ENCODE results near the gene ZP3.
"Not testable (repeated sequence)": the region's sequence is repeated elsewhere in the genome, so short reads cannot be mapped to it uniquely, and the experiment has no call there.

Gene ZP3

GRCh38 chr7:76392531-76393115, 32.1 kb upstream of the ZP3 start:
- TF ChIP-seq CTCF (conservative IDR thresholded peaks at IDR 0.05; ENCODE audit: low read depth, low read length), result no peak
- H3K4me1 ChIP-seq (ENCODE audit: low read depth, poor library complexity, severe bottlenecking), result peaks cover 47% of the 10 kb centered on the region
- H3K4me3 ChIP-seq (IDR thresholded peaks at IDR 0.05; ENCODE audit: insufficient read depth, low read depth, low read length), result no peak overlapping the region

GRCh38 chr7:76393116-76394031, 31.4 kb upstream of the ZP3 start:
- peak overlapping the region; percentile 52 for H3K27ac ChIP-seq
- H3K9ac ChIP-seq, result peak overlapping the region; percentile 77
- peaks cover 46% of the 10 kb centered on the region for H3K4me1 ChIP-seq (ENCODE audit: low read depth, poor library complexity, severe bottlenecking)
- peak overlapping the region; percentile 78 for H3K4me2 ChIP-seq
- H3K27me3 ChIP-seq (ENCODE audit: insufficient read depth, low read depth), result no peaks in the 10 kb centered on the region
- no peak for TF ChIP-seq CTCF (conservative IDR thresholded peaks at IDR 0.05; ENCODE audit: low read depth, low read length)
- no peaks in the 10 kb centered on the region for H4K20me1 ChIP-seq (ENCODE audit: insufficient read depth)
- no peaks in the 10 kb centered on the region for H3K36me3 ChIP-seq (ENCODE audit: insufficient read depth)
- peaks cover 9% of the 10 kb centered on the region for H3K79me2 ChIP-seq (ENCODE audit: insufficient read depth, low read depth)
- no peak overlapping the region for H3K4me3 ChIP-seq (IDR thresholded peaks at IDR 0.05; ENCODE audit: insufficient read depth, low read depth, low read length)
- H2AFZ ChIP-seq (ENCODE audit: low read depth), result peak overlapping the region; percentile 62

More at GRCh38 chr7:76392531-76393115, 32.1 kb upstream of the ZP3 start:
- H3K9ac ChIP-seq, result peak overlapping the region; percentile 77
- no peaks in the 10 kb centered on the region for H3K27me3 ChIP-seq (ENCODE audit: insufficient read depth, low read depth)
- peak overlapping the region; percentile 78 for H3K4me2 ChIP-seq
- H3K79me2 ChIP-seq (ENCODE audit: insufficient read depth, low read depth), result peaks cover 2% of the 10 kb centered on the region; the same call in 1 of the 2 replicates
- no peaks in the 10 kb centered on the region for H3K36me3 ChIP-seq (ENCODE audit: insufficient read depth)
- no peaks in the 10 kb centered on the region for H4K20me1 ChIP-seq (ENCODE audit: insufficient read depth)
- H2AFZ ChIP-seq (ENCODE audit: low read depth), result peak overlapping the region; percentile 62
- peak overlapping the region; percentile 52 for H3K27ac ChIP-seq

- H3K4me1 ChIP-seq (ENCODE audit: low read depth, poor library complexity, severe bottlenecking), result peaks cover 39% of the 10 kb centered on the region
- H3K9ac ChIP-seq, result no peak overlapping the region
- H4K20me1 ChIP-seq (ENCODE audit: insufficient read depth), result no peaks in the 10 kb centered on the region
Measured at GRCh38 chr7:76394957-76395356, 29.8 kb upstream of the ZP3 start.

GRCh38 chr7:76395605-76395964, 29.2 kb upstream of the ZP3 start:
- H3K36me3 ChIP-seq (ENCODE audit: insufficient read depth); H3K4me3 ChIP-seq (IDR thresholded peaks at IDR 0.05; ENCODE audit: insufficient read depth, low read depth, low read length); H4K20me1 ChIP-seq (ENCODE audit: insufficient read depth); H2AFZ ChIP-seq (ENCODE audit: low read depth); H3K27ac ChIP-seq; H3K9ac ChIP-seq; H3K4me2 ChIP-seq; H3K27me3 ChIP-seq (ENCODE audit: insufficient read depth, low read depth): not testable (repeated sequence)
- peaks cover 39% of the 10 kb centered on the region for H3K4me1 ChIP-seq (ENCODE audit: low read depth, poor library complexity, severe bottlenecking)
- peaks cover 17% of the 10 kb centered on the region for H3K79me2 ChIP-seq (ENCODE audit: insufficient read depth, low read depth)

More at GRCh38 chr7:76394957-76395356, 29.8 kb upstream of the ZP3 start:
- TF ChIP-seq CTCF (conservative IDR thresholded peaks at IDR 0.05; ENCODE audit: low read depth, low read length), result no peak
- no peak overlapping the region for H3K4me3 ChIP-seq (IDR thresholded peaks at IDR 0.05; ENCODE audit: insufficient read depth, low read depth, low read length)
- H3K4me2 ChIP-seq, result no peak overlapping the region
- no peak overlapping the region for H2AFZ ChIP-seq (ENCODE audit: low read depth)
- no peak overlapping the region for H3K27ac ChIP-seq
- no peaks in the 10 kb centered on the region for H3K27me3 ChIP-seq (ENCODE audit: insufficient read depth, low read depth)
- no peaks in the 10 kb centered on the region for H3K36me3 ChIP-seq (ENCODE audit: insufficient read depth)
- H3K79me2 ChIP-seq (ENCODE audit: insufficient read depth, low read depth), result peaks cover 17% of the 10 kb centered on the region
